ENCODE data around the gene ZBTB46.

GRCh38 chr20:63745424-63745805, 85.6 kb downstream of the ZBTB46 start:
- no peak for TF ChIP-seq CTCF (IDR thresholded peaks at IDR 0.05; ENCODE audit: poor library complexity)
- no peak for TF ChIP-seq EZH2phosphoT487 (IDR thresholded peaks at IDR 0.05; ENCODE audit: low read depth, severe bottlenecking, unreplicated experiment)
- no peak for TF ChIP-seq EZH2 (IDR thresholded peaks at IDR 0.05; ENCODE audit: borderline replicate concordance)

Data from hepatocyte (in vitro differentiated cells).